GM10248 (cell line): ENCODE measurements around the gene FGF14.

ENCODE experiments used
- CTCF ChIA-PET: fragments of 300-600 bp; sonication (Branson Sonifier 250); formaldehyde crosslinking; extraction: SDS; loops from one replicate; lab custom pipeline; 2021; ENCODE audit warnings: antibody characterized with exemption; lab: Yijun Ruan, JAX
- POLR2A ChIA-PET: fragments of 350-650 bp; sonication (Branson Sonifier 250); formaldehyde crosslinking; extraction: SDS; loops from one replicate; lab custom pipeline; 2020; ENCODE audit warnings: antibody characterized with exemption; lab: Yijun Ruan, JAX
- DNase-seq: peaks from one replicate; pipeline ENCODE4 v3.0.0; 2012; ENCODE audit errors: extremely low spot score
- CTCF ChIP-seq: IDR thresholded peaks from 2 replicates; pipeline ENCODE4 v1.5.1; 2012; ENCODE audit warnings: mild to moderate bottlenecking, low read depth; ENCODE audit errors: extremely low read depth, missing control alignments, control extremely low read depth

The FGF14 gene

GRCh38 chr13:102132777-102133295 is 269.0 kb downstream of the FGF14 start:
- ChIA-PET POLR2A (no interaction called here), CTCF (interaction anchor here (0.9 to 1.5 kb wide), 4 partner anchors 8 to 154 kb away, joined by 3 to 4 read pairs (median 3); no protein-coding TSS in a partner anchor)
- no peak for DNase-seq
- no peak for TF ChIP-seq CTCF

DNA sequence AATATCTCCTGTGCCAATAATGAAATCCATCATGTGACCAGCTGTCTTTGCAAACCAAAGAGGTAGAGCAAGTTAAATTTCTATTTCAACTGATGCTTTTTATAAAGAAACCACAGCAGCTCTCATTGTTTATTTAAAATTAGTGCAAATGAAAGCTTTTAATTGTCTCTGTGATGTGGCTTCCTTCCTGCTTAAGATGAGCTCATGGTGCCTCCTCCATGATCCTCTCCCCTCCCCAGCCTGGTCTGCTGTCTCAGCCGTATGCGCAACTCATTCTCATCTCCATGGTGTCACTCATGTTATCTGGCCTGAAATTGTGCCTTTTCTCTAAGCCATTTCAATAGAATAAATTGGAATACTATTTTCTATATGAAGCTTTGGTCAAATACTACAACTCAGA is 270.6 kb downstream of the FGF14 start:
- TF ChIP-seq CTCF = no peak
- POLR2A ChIA-PET = no interaction called here
- CTCF ChIA-PET = interaction anchor here (1.7 to 1.8 kb wide), 2 partner anchors 11 kb away, joined by 4 to 6 read pairs; no protein-coding TSS in a partner anchor
- no peak for DNase-seq

- POLR2A ChIA-PET = no interaction called here
- DNase-seq = no peak
- no peak for TF ChIP-seq CTCF
- CTCF ChIA-PET = interaction anchor here (0.6 to 2.3 kb wide), 3 partner anchors 9 to 13 kb away, joined by 3 to 6 read pairs (median 5); no protein-coding TSS in a partner anchor
Measured at GRCh38 chr13:102128216-102128810, 273.5 kb downstream of the FGF14 start.

GRCh38 chr13:102127153-102127552 is 274.7 kb downstream of the FGF14 start:
- ChIA-PET POLR2A (no interaction called here), CTCF (interaction anchor here (1.0 to 2.3 kb wide), 4 partner anchors 8 to 429 kb away, joined by 3 to 6 read pairs (median 4); no protein-coding TSS in a partner anchor)
- TF ChIP-seq CTCF = no peak

GRCh38 chr13:102122147-102122546 is 279.7 kb downstream of the FGF14 start:
- TF ChIP-seq CTCF = no peak
- no peak for DNase-seq
- ChIA-PET CTCF (interaction anchor here (1.2 kb wide), 1 partner anchor 8 kb away, joined by 3 read pairs; no protein-coding TSS in a partner anchor), POLR2A (no interaction called here)

More at GRCh38 chr13:102127153-102127552, 274.7 kb downstream of the FGF14 start:
- no peak for DNase-seq

DNA sequence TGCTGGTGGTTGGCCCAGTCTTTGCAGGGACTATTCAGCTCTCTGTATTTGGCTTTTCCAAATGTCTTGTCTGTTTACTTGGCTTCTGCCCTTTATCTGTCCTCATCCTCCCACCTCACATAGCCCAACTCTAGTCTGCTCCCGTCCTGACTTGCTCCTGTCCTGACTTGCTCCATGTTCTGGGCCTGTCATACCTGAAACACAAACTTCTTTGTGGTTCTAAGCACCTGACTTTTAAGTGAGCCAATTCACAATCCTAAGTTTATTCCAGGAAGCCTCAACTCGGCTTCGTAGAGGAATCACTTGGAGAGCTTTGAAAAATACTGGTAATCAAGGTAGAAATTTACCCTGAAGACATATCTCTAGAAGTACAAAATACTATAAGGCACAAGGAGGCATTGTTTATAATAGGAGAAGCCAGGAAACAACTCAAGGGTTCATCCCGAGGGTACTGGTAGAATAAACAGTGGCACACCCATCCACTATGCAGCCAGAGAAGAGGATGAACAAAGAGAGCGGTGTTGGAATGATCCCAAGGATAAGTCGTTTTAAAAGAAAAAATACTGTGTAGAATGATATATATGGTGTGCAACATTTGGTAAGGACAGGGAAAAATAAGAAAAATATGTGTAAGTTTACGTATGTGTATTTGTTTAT is 284.5 kb downstream of the FGF14 start:
- ChIA-PET POLR2A (no interaction called here), CTCF (no interaction called here)
- DNase-seq = no peak
- no peak for TF ChIP-seq CTCF
